HG02798 (cell line): ENCODE measurements around the gene GPR150.

Source experiments
- ATAC-seq: cut with Tn5 transposase; IDR thresholded peaks from one replicate; pipeline ENCODE4 v1.9.1; 2021; ENCODE audit warnings: mild to moderate bottlenecking; ENCODE audit not compliant: unreplicated experiment, poor library complexity

The GPR150 gene

DNA sequence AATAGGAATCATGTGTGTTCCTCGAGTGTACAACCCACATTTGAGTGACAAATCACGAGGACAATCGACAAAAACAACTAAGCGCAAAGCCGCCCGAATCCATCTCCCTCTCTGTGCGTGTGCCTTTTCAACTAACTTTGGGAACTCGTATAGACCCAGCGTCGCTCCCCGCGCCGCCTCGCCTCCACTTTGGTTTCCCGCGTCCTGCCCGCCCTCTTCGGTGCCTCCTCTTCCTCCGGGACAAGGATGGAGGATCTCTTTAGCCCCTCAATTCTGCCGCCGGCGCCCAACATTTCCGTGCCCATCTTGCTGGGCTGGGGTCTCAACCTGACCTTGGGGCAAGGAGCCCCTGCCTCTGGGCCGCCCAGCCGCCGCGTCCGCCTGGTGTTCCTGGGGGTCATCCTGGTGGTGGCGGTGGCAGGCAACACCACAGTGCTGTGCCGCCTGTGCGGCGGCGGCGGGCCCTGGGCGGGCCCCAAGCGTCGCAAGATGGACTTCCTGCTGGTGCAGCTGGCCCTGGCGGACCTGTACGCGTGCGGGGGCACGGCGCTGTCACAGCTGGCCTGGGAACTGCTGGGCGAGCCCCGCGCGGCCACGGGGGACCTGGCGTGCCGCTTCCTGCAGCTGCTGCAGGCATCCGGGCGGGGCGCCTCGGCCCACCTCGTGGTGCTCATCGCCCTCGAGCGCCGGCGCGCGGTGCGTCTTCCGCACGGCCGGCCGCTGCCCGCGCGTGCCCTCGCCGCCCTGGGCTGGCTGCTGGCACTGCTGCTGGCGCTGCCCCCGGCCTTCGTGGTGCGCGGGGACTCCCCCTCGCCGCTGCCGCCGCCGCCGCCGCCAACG is at the start of gene GPR150:
Gene GPR150 (plus strand): TSS at position 58 of the 840 bp plus-strand sequence. CDS start 189 bp downstream, at position 247.
- peak; percentile 71 for ATAC-seq

DNA sequence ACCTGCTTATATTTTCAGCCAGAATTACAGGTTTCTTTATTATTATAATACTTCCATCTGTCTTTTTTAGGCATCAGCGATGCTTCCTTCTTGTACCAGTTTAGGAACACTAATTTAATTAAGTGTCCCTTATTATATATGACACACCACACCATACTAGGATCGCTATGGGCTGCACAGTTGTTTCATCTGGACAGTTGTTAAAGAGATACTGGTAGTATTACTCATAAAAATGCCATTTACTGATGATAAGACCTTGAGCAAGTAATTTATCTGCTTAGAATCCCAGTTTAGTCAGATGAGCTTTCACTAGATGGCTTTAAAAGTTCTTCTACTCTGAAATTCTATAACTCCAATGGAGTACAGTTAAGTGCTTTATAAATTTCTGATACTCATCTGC is 47.9 kb upstream of the GPR150 start:
- ATAC-seq, result no peak

GRCh38 chr5:95581576-95581975 is 38.3 kb upstream of the GPR150 start:
- no peak for ATAC-seq

- ATAC-seq, result no peak
These were observed 35.9 kb upstream of the GPR150 start for GRCh38 chr5:95583992-95584391.

DNA sequence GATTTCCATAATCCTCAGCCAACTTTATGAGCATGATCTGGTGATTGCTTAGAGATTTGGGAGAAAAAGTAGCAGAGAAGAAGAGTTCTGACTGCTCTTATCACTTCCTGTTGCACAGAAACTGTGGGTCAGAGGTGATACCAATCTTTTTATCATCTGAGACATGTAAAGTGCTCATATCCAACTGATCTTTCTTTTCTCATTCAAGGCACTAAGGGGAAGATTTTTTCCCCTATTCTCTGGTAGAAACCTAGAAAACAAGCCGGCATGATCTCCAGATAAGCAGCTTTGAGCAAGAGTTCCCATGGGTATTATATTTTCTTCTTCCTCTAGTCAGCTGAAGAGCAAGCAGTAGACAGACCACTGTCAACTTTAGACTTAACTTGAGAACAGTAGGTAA is 29.0 kb upstream of the GPR150 start:
- ATAC-seq, result no peak

- ATAC-seq, result peak; percentile 81
These were observed 28.4 kb upstream of the GPR150 start for GRCh38 chr5:95591490-95591901.

DNA sequence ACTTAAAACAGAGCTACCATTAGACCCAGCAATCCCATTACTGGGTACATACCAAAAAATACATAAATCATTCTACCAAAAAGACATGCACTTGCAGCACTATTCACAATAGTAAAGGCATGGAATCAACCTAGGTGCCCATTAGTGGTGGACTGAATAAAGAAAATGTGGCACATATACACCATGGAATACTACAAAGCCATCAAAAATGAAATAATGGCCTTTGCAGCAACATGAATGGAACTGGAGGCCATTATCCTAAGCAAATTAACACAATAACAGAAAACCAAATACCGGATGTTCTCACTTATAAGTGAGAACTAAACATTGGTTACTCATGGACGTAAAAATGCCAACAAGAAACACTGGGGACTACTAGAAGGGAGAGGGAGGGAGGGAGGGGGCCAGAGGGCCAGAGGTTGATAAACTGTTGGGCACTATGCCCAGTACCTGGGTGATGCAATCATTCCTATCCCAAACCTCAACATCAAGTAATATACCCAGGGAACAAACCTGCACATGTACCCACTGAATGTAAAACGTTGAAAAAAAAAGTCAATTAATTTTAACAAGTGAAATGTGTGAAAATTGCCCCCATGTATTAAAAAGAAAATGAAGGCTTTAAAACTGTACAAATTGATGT is 24.5 kb upstream of the GPR150 start:
- ATAC-seq, result no peak

GRCh38 chr5:95599252-95599651 is 20.6 kb upstream of the GPR150 start:
- ATAC-seq, result no peak

GRCh38 chr5:95600557-95600956 is 19.3 kb upstream of the GPR150 start:
- no peak for ATAC-seq

DNA sequence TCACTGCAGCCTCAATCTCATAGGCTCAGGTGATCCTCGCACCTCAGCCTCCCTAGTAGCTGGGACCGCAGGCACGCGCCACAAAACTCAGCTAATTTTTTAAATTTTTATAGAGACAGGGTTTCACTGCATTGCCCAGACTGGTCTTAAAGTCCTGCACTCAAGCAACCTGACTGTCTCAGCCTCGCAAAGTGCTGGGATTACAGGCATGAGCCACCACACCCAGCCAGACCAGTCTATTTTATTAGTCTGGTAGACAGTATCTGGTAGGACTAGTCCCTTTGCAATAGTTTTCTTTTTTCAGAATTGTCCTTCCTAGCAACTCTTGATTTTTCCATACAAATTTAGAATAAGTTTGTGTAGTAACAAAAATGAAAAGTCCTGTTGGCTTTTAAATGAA is 14.1 kb upstream of the GPR150 start:
- ATAC-seq, result no peak

DNA sequence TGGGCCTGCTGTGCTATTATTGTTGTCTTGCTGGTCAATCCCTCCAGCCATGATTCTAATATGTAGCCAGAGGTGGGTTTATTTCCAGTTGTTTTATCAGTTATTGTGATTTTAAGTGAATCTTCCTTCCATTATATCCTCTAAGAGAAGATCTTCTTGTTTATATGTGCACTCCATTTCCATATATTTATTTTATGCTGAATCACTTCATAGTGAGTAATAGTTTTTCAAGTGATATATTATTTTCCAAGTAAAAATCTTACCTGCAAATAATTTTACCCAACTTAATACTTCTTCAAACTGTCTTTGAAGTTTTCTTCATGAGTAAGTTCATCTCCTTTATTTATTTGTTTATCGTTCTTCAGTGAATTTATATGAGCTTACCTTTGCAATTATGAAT is 13.5 kb upstream of the GPR150 start:
- no peak for ATAC-seq

- ATAC-seq, result no peak
These were observed 10.2 kb upstream of the GPR150 start for GRCh38 chr5:95609711-95610110.

DNA sequence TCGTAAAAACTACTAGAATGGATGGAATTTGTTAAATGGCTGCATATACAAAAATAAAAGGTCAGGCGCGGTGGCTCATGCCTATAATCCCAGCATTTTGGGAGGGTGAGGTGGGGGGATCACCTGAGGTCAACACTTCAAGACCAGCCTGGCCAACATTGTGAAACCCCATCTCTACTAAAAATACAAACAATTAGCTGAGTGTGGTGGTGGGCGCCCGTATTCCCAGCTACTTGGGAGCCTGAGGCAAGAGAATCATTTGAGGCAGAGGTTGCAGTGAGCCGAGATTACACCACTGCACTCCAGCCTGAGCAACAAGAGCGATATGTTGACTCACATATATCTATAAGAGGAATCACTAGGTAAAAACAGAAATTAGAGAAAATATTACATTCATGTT is 9.3 kb upstream of the GPR150 start:
- ATAC-seq, result no peak

DNA sequence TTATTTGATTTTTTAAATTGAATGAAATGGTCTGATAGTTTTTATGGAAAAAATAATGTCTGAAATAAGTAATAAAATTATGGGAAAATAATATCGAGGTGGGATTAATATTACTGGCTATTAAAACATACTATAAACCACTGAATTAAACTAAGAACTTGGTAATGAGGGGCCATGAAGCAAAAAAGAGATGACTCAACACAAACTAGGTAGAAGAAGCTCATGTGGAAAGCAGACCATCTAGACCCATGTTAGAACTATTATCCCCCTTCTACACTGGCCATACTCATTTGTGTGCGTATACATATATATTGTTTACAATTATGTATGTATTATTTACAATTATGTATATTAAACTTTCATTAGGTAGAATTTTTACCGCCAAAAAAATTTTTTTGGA is 8.5 kb upstream of the GPR150 start:
- ATAC-seq, result no peak

DNA sequence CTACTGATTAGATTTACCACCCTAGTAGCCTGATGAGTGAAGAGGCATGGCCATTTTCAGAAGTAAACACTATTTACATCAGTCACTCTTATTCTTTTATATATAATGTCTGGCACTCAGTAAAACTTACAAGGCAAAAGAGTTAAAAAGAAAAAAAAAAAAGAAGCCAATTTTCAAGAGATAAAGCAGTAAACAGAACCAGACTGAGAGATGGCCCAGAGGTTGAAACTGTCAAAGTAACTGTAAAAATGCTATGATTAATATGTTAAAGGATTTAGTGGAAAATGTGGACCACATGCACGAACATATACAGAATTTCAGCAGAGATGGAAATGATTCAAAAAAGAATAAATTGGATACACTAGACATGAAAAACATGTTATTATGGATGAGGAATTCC is 6.4 kb upstream of the GPR150 start:
- no peak for ATAC-seq

DNA sequence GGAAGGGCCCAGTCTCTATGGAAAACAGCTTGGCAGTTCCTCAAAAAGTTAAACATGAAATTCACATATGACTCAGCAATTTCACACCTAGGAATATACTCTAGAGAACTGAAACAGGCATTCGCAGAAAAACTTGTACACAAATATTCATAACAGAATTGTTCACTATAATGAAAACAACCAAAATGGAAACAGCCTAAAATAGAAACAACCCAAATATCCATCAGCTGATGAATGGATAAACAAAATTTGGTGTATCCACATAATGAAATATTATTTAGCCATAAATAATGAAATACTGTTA is 4.8 kb upstream of the GPR150 start:
- peak; percentile 48 for ATAC-seq

- ATAC-seq, result peak; percentile 24
These were observed 2.8 kb upstream of the GPR150 start for GRCh38 chr5:95617057-95617456.

DNA sequence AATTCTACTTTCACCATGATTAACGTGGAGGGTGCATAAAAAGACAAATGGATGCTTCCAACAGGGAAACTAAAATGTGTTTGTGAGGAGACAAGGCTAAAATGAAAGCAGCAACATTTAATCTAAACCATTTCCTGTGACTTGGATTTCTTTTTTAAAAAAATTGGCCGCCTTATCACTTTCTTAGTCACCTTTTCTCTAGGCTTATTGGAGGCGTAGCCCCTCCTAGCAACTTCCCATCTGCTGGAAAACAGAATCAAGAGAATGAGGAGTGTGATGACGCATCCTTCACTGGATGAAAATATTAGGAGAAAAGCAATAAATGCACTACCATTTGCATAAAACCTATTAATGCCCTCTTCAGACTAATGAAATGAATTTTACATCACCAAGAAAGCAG is 791 bp upstream of the GPR150 start:
- no peak for ATAC-seq

- no peak for ATAC-seq
These were observed 315 bp upstream of the GPR150 start for GRCh38 chr5:95619514-95620029.

- peak; percentile 52 for ATAC-seq
These were observed 1.3 kb downstream of the GPR150 start for GRCh38 chr5:95620870-95621838.
